Effector memory CD4-positive, alpha-beta T cell (primary cell): ENCODE data around the gene UNC119.

Experiments used
- DNase-seq, 3 donors: peaks; one replicate each; pipeline ENCODE4 v3.0.0-alpha.2; 2020
- H3K27ac ChIP-seq: 2 replicates; pipeline ENCODE4 v1.7.0; 2013; ENCODE audit warnings: mild to moderate bottlenecking, low read length, moderate library complexity; ENCODE audit not compliant: insufficient read depth, poor library complexity, severe bottlenecking
- H3K27me3 ChIP-seq: replicated peaks from 2 replicates; pipeline ENCODE4 v1.7.0; 2013; ENCODE audit warnings: mild to moderate bottlenecking, low read length; ENCODE audit not compliant: insufficient read depth, control insufficient read depth, poor library complexity, severe bottlenecking
- H3K36me3 ChIP-seq: 2 replicates; pipeline ENCODE4 v1.7.0; 2013; ENCODE audit warnings: mild to moderate bottlenecking, low read length, moderate library complexity; ENCODE audit not compliant: control insufficient read depth, insufficient read depth
- H3K4me1 ChIP-seq: 2 replicates; pipeline ENCODE4 v1.7.0; 2013; ENCODE audit warnings: low read length, mild to moderate bottlenecking; ENCODE audit not compliant: control insufficient read depth, insufficient read depth, poor library complexity, severe bottlenecking
- H3K4me3 ChIP-seq: 2 replicates; pipeline ENCODE4 v1.7.0; 2013; ENCODE audit warnings: low read length, low read depth, mild to moderate bottlenecking; ENCODE audit not compliant: insufficient read depth, poor library complexity, severe bottlenecking
- H3K9me3 ChIP-seq: 2 replicates; pipeline ENCODE4 v1.7.0; 2013; ENCODE audit warnings: mild to moderate bottlenecking, low read length, moderate library complexity; ENCODE audit not compliant: control insufficient read depth
- total RNA-seq, 3 donors: gene quantifications; one replicate each; lab custom pipeline; 2026; lab: John Stamatoyannopoulos, UW

UNC119 gene
- total RNA-seq = 74.7 to 111 (median 75.5) reads per million in 3 donors

- no peaks in the 10 kb centered on the region for H3K9me3 ChIP-seq
- peaks cover 38% of the 10 kb centered on the region for H3K36me3 ChIP-seq
- peaks cover 40% of the 10 kb centered on the region for H3K4me1 ChIP-seq
- peak; percentile 60 to 71 (median 67) for DNase-seq
- no peaks in the 10 kb centered on the region for H3K27me3 ChIP-seq
- peak within 1 kb of the TSS; percentile 89 for H3K27ac ChIP-seq
- H3K4me3 ChIP-seq = peak within 1 kb of the TSS; percentile 77
Measured at GRCh38 chr17:28552176-28552999, at the start of gene UNC119. Gene UNC119, minus strand, starts transcription at chr17:28552624. Its CDS starts 67 bp downstream, at chr17:28552557.

- peaks cover 15% of the 10 kb centered on the region for H3K4me1 ChIP-seq
- H3K27ac ChIP-seq = peak overlapping the region; percentile 95
- no peaks in the 10 kb centered on the region for H3K36me3 ChIP-seq
- DNase-seq = peak; percentile 31 to 52 (median 33)
- no peaks in the 10 kb centered on the region for H3K27me3 ChIP-seq
- H3K4me3 ChIP-seq = peak overlapping the region; percentile 67
- no peaks in the 10 kb centered on the region for H3K9me3 ChIP-seq
Measured at GRCh38 chr17:28599311-28600184, 47.1 kb upstream of the UNC119 start.

- Histone ChIP-seq H3K4me1 (peaks cover 15% of the 10 kb centered on the region), H3K27ac (peak within 1 kb of the TSS; percentile 95), H3K9me3 (no peaks in the 10 kb centered on the region), H3K27me3 (no peaks in the 10 kb centered on the region), H3K4me3 (peak within 1 kb of the TSS; percentile 67), H3K36me3 (no peaks in the 10 kb centered on the region)
- DNase-seq = peak; percentile 91
Measured at GRCh38 chr17:28598799-28599310, 46.4 kb upstream of the UNC119 start, which contains the start of gene SPAG5. Gene SPAG5, minus strand, starts transcription at chr17:28599025. Its CDS starts 79 bp downstream, at chr17:28598946.

- Histone ChIP-seq H3K4me3 (peak overlapping the region; percentile 67), H3K27me3 (no peaks in the 10 kb centered on the region), H3K36me3 (no peaks in the 10 kb centered on the region), H3K4me1 (peaks cover 15% of the 10 kb centered on the region), H3K9me3 (no peaks in the 10 kb centered on the region), H3K27ac (peak overlapping the region; percentile 95)
- no peak for DNase-seq
Measured at GRCh38 chr17:28598389-28598788, 46.0 kb upstream of the UNC119 start.

GRCh38 chr17:28597606-28598383 lies 45.4 kb upstream of the UNC119 start:
- H3K4me1 ChIP-seq = peaks cover 15% of the 10 kb centered on the region
- no peaks in the 10 kb centered on the region for H3K9me3 ChIP-seq
- peak overlapping the region; percentile 95 for H3K27ac ChIP-seq
- H3K36me3 ChIP-seq = no peaks in the 10 kb centered on the region
- H3K27me3 ChIP-seq = no peaks in the 10 kb centered on the region
- peak overlapping the region; percentile 67 for H3K4me3 ChIP-seq
- DNase-seq = no peak

- H3K27me3 ChIP-seq = no peaks in the 10 kb centered on the region
- no peaks in the 10 kb centered on the region for H3K36me3 ChIP-seq
- H3K4me3 ChIP-seq = no peak overlapping the region
- no peaks in the 10 kb centered on the region for H3K9me3 ChIP-seq
- H3K27ac ChIP-seq = no peak overlapping the region
- H3K4me1 ChIP-seq = no peaks in the 10 kb centered on the region
- DNase-seq = no peak
Measured at GRCh38 chr17:28592260-28592659, 39.8 kb upstream of the UNC119 start.

- Histone ChIP-seq H3K4me1 (no peaks in the 10 kb centered on the region), H3K27me3 (no peaks in the 10 kb centered on the region), H3K9me3 (no peaks in the 10 kb centered on the region), H3K4me3 (no peak overlapping the region), H3K36me3 (peaks cover 6% of the 10 kb centered on the region), H3K27ac (no peak overlapping the region)
- DNase-seq = no peak
Measured at GRCh38 chr17:28585851-28586250, 33.4 kb upstream of the UNC119 start.

GRCh38 chr17:28584434-28584833 lies 32.0 kb upstream of the UNC119 start:
- no peak overlapping the region for H3K4me3 ChIP-seq
- no peak for DNase-seq
- H3K36me3 ChIP-seq = peaks cover 6% of the 10 kb centered on the region
- H3K27ac ChIP-seq = no peak overlapping the region
- no peaks in the 10 kb centered on the region for H3K27me3 ChIP-seq
- H3K4me1 ChIP-seq = no peaks in the 10 kb centered on the region
- no peaks in the 10 kb centered on the region for H3K9me3 ChIP-seq

- Histone ChIP-seq H3K4me3 (no peak overlapping the region), H3K9me3 (no peaks in the 10 kb centered on the region), H3K4me1 (no peaks in the 10 kb centered on the region), H3K27ac (no peak overlapping the region), H3K36me3 (peaks cover 6% of the 10 kb centered on the region), H3K27me3 (no peaks in the 10 kb centered on the region)
- no peak for DNase-seq
Measured at GRCh38 chr17:28582513-28582912, 30.1 kb upstream of the UNC119 start.
